PC-9 (cell line): ENCODE data around the gene GKAP1. TPM values are rescaled to one million over a fixed set of nuclear protein-coding genes. Genes with fewer than 3 reads are reported as not detected.
"Not testable (repeated sequence)": the region's sequence is repeated elsewhere in the genome, so short reads cannot be mapped to it uniquely, and the experiment has no call there.

Experiments
- BruUV-seq: library from RNA; stranded (reverse); fragments of 400-500 nt; replicated peaks from 2 replicates; lab custom pipeline; 2021; lab: Mats Ljungman, UMichigan
- CTCF ChIA-PET: fragments of 300-600 bp; sonication (Branson Sonifier 250); formaldehyde crosslinking; loops from one replicate; lab custom pipeline; 2022; ENCODE audit warnings: antibody characterized with exemption; lab: Charles Lee
- POLR2A ChIA-PET: fragments of 300-600 bp; sonication (Branson Sonifier 250); formaldehyde crosslinking; loops from one replicate; lab custom pipeline; 2022; ENCODE audit warnings: antibody characterized with exemption; ENCODE audit not compliant: unreplicated experiment; lab: Charles Lee
- DNase-seq, 2 experiments: peaks; one replicate each; pipeline versions ENCODE4 v3.0.0 to v3.0.0-alpha.2; 2015 to 2022; ENCODE audit warnings: mixed read lengths in 1 of 2
- H2AFZ ChIP-seq: fragments of 200-600 bp; sonication (generic); 2 replicates; pipeline ENCODE4 v1.8.1; 2017; ENCODE audit warnings: antibody characterized with exemption
- H3F3A ChIP-seq: fragments of 200-600 bp; sonication (generic); 2 replicates; pipeline ENCODE4 v1.8.1; 2017; ENCODE audit warnings: antibody characterized with exemption, mild to moderate bottlenecking, low read depth; ENCODE audit not compliant: insufficient read depth
- H3K27ac ChIP-seq: fragments of 200-600 bp; sonication (generic); 2 replicates; pipeline ENCODE4 v1.6.1; 2016; ENCODE audit warnings: mixed run types
- H3K27me3 ChIP-seq: fragments of 200-600 bp; sonication (generic); 2 replicates; pipeline ENCODE4 v1.6.1; 2016; ENCODE audit warnings: low read depth, mixed run types; ENCODE audit not compliant: insufficient read depth
- H3K36me3 ChIP-seq: fragments of 200-600 bp; sonication (generic); 2 replicates; pipeline ENCODE4 v1.6.1; 2016; ENCODE audit warnings: low read depth, mixed run types
- H3K4me1 ChIP-seq: fragments of 200-600 bp; sonication (generic); replicated peaks from 2 replicates; pipeline ENCODE4 v1.6.1; 2016; ENCODE audit warnings: mixed run types; ENCODE audit not compliant: insufficient read depth
- H3K4me2 ChIP-seq: fragments of 200-600 bp; sonication (generic); 2 replicates; pipeline ENCODE4 v1.6.1; 2017; ENCODE audit warnings: mixed run types
- H3K4me3 ChIP-seq: fragments of 200-600 bp; sonication (generic); 2 replicates; pipeline ENCODE4 v1.6.1; 2016; ENCODE audit warnings: mixed run types
- H3K79me2 ChIP-seq: fragments of 200-600 bp; sonication (generic); 2 replicates; pipeline ENCODE4 v1.6.1; 2017; ENCODE audit warnings: low read depth, mixed run types
- H3K9me2 ChIP-seq: fragments of 200-600 bp; sonication (generic); 2 replicates; pipeline ENCODE4 v1.8.1; 2017; ENCODE audit warnings: mild to moderate bottlenecking; ENCODE audit not compliant: insufficient read depth
- H3K9me3 ChIP-seq: fragments of 200-600 bp; sonication (generic); 2 replicates; pipeline ENCODE4 v1.8.1; 2016; ENCODE audit warnings: low read depth; ENCODE audit not compliant: insufficient read depth
- H4K20me1 ChIP-seq: fragments of 200-600 bp; sonication (generic); 2 replicates; pipeline ENCODE4 v1.8.1; 2017; ENCODE audit not compliant: insufficient read depth
- EZH2 ChIP-seq: fragments of 200-600 bp; sonication (generic); IDR thresholded peaks from 2 replicates; pipeline ENCODE4 v1.8.0; 2017; ENCODE audit warnings: antibody characterized with exemption, low read depth
- intact Hi-C: fragments of 100-400 bp; cut with micrococcal nuclease; formaldehyde crosslinking; loops from one replicate; pipeline ENCODE4 v1.10.0; 2022; ENCODE audit not compliant: unreplicated experiment
- total RNA-seq: library from RNA; stranded (reverse); gene quantifications from 2 replicates; pipeline ENCODE4 v1.2.3, GENCODE V29; 2021
- TF ChIP-seq, protein P1 (sequence below): fragments of 200-600 bp; sonication (generic); conservative IDR thresholded peaks from 2 replicates; pipeline ENCODE4 v1.6.1; 2017; ENCODE audit warnings: mixed run types, antibody characterized with exemption, mild to moderate bottlenecking, moderate library complexity

Gene GKAP1
- total RNA-seq, 1 experiment from 2014 or later, result 4.6 TPM

DNA sequence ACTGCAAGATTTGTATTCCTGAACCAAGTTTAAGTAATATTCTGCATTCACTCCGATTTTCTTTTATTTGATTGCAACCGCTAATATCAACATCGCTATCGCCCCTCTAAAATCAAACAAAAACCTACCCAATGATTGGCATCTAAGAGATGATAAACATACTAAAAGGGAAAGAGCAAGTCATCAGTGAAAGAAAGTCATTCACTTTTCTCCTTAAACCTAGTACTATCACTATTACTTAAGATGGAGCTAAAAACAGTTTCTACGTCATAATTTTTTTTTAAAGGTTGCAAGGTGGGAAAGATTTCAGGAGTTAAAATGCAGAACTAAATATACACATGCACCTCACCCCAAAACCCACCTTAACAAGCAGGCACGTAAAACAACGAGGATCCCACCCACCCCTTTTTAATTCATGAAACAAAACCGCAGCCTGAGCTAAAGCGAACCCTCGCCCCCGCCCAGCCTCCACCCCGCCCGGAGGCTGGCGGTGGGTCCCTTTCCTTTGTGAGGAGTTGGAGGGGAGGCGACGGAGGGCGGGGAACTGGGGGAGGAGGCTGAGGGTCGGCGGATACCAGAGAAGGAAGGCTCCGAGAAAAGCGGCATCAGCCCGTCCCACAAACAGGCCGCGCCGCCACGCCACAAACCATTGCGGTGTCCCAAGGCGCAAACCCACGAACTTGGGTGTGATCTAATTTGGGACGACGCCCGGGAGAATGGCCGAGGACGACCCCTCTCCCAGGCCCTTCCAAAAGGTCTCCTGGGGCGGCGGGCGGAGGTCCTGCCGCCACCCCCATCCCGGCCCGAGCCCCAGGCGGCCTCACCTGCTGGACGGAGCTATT lies 110.7 kb downstream of the GKAP1 start:
- H3K36me3 ChIP-seq, result 0 out of 2 replicates have a peak, but pooled peaks cover 6% of the 10 kb centered on the region
- H3K4me3 ChIP-seq, result peak overlapping the region; percentile 93
- peak overlapping the region; percentile 90 for H3K4me2 ChIP-seq
- intact Hi-C loops, result loop anchor here (5.0 to 10.0 kb wide), 2 partner anchors 108 to 275 kb away; partner anchors contain the start of gene GKAP1
- H4K20me1 ChIP-seq, result peaks cover 49% of the 10 kb centered on the region
- BruUV-seq, result no TSS peak
- H2AFZ ChIP-seq, result peak overlapping the region; percentile 94
- TF ChIP-seq, protein P1, sequence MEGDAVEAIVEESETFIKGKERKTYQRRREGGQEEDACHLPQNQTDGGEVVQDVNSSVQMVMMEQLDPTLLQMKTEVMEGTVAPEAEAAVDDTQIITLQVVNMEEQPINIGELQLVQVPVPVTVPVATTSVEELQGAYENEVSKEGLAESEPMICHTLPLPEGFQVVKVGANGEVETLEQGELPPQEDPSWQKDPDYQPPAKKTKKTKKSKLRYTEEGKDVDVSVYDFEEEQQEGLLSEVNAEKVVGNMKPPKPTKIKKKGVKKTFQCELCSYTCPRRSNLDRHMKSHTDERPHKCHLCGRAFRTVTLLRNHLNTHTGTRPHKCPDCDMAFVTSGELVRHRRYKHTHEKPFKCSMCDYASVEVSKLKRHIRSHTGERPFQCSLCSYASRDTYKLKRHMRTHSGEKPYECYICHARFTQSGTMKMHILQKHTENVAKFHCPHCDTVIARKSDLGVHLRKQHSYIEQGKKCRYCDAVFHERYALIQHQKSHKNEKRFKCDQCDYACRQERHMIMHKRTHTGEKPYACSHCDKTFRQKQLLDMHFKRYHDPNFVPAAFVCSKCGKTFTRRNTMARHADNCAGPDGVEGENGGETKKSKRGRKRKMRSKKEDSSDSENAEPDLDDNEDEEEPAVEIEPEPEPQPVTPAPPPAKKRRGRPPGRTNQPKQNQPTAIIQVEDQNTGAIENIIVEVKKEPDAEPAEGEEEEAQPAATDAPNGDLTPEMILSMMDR, result no peak
- ChIA-PET CTCF (interaction anchor here (0.5 kb wide), 1 partner anchor 424 kb away, joined by 3 read pairs; no protein-coding TSS in a partner anchor), POLR2A (interaction anchor here (0.6 to 0.7 kb wide), 4 partner anchors 32 to 224 kb away, joined by 3 to 15 read pairs (median 4); no protein-coding TSS in a partner anchor)
- H3K4me1 ChIP-seq, result peaks cover 15% of the 10 kb centered on the region
- DNase-seq, result peak in 1 of 2 experiments; percentile 34
- no peaks in the 10 kb centered on the region for H3K27me3 ChIP-seq
- no peaks in the 10 kb centered on the region for H3K9me2 ChIP-seq
- H3K79me2 ChIP-seq, result peaks cover 58% of the 10 kb centered on the region
- no peaks in the 10 kb centered on the region for H3F3A ChIP-seq
- H3K9me3 ChIP-seq, result no peaks in the 10 kb centered on the region
- H3K27ac ChIP-seq, result peak overlapping the region; percentile 95

- H3K9me2 ChIP-seq, H3K27me3 ChIP-seq, H3K27ac ChIP-seq, H3K36me3 ChIP-seq, CTCF ChIA-PET, H2AFZ ChIP-seq, H3K9me3 ChIP-seq, DNase-seq, H3F3A ChIP-seq, BruUV-seq, POLR2A ChIA-PET: not testable (repeated sequence)
- Histone ChIP-seq H4K20me1 (peaks cover 64% of the 10 kb centered on the region), H3K4me2 (peak overlapping the region; percentile 90), H3K4me3 (peak overlapping the region; percentile 93), H3K4me1 (peaks cover 15% of the 10 kb centered on the region), H3K79me2 (peaks cover 75% of the 10 kb centered on the region)
- intact Hi-C loops, result loop anchor here (5.0 to 10.0 kb wide), 2 partner anchors 110 to 273 kb away; partner anchors contain the start of gene GKAP1
Observed at GRCh38 chr9:83705219-83705651, 112.3 kb downstream of the GKAP1 start.

DNA sequence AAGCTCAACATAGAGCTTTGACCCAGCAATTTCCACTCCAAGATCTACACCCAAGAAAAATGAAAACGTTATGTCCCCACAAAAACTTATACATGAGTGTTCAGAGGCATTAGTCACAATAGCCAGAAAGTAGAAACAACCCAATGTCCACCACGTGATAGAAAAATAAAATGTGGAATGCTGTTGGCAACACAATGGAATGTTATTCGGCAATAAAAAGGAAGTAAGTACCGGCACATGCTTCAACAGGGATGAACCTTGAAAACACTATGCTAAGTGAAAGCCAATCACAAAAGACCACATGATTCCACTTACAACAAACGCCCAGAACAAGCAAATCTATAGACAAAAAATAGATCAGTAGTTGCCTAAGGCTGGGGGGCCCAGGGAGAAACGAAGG lies 115.8 kb downstream of the GKAP1 start:
- H3K27me3 ChIP-seq, result no peaks in the 10 kb centered on the region
- 0 out of 2 replicates have a peak, but pooled peaks cover 6% of the 10 kb centered on the region for H3K36me3 ChIP-seq
- TF ChIP-seq, protein P1, result no peak
- TF ChIP-seq EZH2, result no peak
- H3K4me1 ChIP-seq, result peaks cover 11% of the 10 kb centered on the region
- POLR2A ChIA-PET, result no interaction called here
- CTCF ChIA-PET, result interaction anchor here (0.7 kb wide), 1 partner anchor 738 kb away, joined by 4 read pairs; no protein-coding TSS in a partner anchor
- no peak overlapping the region for H3K4me3 ChIP-seq
- BruUV-seq, result no TSS peak
- H3K9me3 ChIP-seq, result no peaks in the 10 kb centered on the region
- no peak for DNase-seq
- H4K20me1 ChIP-seq, result peaks cover 97% of the 10 kb centered on the region
- H3F3A ChIP-seq, result no peaks in the 10 kb centered on the region
- H3K9me2 ChIP-seq, result no peaks in the 10 kb centered on the region
- H3K79me2 ChIP-seq, result peaks cover 100% of the 10 kb centered on the region
- H3K27ac ChIP-seq, result no peak overlapping the region
- H2AFZ ChIP-seq, result no peak overlapping the region
- no peak overlapping the region for H3K4me2 ChIP-seq
- intact Hi-C loops, result loop anchor here (10.0 kb wide), 1 partner anchor 113 kb away; the partner anchor contains the start of gene GKAP1
